GM18519 (cell line): ENCODE measurements around the gene DXO.
"Not testable (repeated sequence)": the region's sequence is repeated elsewhere in the genome, so short reads cannot be mapped to it uniquely, and the experiment has no call there.

Experiments
- ATAC-seq: cut with Tn5 transposase; IDR thresholded peaks from one replicate; pipeline ENCODE4 v1.9.1; 2021; ENCODE audit warnings: mild to moderate bottlenecking, moderate library complexity; ENCODE audit not compliant: unreplicated experiment, low FRiP score

Gene DXO

DNA sequence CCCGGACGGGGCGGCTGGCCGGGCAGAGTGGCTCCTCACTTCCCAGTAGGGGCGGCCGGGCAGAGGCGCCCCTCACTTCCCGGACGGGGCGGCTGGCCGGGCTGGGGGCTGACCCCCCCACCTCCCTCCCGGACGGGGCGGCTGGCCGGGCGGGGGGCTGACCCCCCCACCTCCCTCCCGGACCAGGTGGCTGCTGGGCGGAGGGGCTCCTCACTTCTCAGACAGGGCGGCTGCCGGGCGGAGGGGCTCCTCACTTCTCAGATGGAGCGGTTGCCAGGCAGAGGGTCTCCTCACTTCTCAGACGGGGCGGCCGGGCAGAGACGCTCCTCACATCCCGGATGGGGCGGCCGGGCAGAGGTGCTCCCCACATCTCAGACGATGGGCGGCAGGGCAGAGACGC is 39.8 kb downstream of the DXO start:
- ATAC-seq, result not testable (repeated sequence)

DNA sequence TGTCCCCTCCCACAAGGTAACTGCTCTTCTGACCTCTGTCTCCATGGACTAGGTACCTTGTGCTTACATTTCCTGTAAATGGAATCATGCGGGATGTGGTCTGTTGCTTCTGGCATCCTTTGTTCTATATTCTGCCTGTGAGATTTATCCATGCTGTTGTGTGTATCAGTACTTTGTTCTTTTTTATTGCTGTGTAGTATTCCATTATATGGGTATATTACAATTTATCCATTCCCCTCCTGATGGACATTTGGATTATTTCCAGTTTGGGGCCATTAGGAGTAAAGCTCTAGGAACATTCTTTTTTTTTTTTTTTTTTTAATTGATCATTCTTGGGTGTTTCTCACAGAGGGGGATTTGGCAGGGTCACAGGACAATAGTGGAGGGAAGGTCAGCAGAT is 41.0 kb downstream of the DXO start:
- ATAC-seq, result no peak

DNA sequence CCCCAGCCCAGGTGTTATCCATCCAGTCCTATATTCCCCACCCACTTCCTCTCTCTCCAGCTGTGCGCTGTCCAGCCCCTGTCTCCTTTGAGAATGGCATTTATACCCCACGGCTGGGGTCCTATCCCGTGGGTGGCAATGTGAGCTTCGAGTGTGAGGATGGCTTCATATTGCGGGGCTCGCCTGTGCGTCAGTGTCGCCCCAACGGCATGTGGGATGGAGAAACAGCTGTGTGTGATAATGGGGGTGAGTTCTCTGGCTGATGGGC is 43.3 kb downstream of the DXO start:
- ATAC-seq, result no peak

DNA sequence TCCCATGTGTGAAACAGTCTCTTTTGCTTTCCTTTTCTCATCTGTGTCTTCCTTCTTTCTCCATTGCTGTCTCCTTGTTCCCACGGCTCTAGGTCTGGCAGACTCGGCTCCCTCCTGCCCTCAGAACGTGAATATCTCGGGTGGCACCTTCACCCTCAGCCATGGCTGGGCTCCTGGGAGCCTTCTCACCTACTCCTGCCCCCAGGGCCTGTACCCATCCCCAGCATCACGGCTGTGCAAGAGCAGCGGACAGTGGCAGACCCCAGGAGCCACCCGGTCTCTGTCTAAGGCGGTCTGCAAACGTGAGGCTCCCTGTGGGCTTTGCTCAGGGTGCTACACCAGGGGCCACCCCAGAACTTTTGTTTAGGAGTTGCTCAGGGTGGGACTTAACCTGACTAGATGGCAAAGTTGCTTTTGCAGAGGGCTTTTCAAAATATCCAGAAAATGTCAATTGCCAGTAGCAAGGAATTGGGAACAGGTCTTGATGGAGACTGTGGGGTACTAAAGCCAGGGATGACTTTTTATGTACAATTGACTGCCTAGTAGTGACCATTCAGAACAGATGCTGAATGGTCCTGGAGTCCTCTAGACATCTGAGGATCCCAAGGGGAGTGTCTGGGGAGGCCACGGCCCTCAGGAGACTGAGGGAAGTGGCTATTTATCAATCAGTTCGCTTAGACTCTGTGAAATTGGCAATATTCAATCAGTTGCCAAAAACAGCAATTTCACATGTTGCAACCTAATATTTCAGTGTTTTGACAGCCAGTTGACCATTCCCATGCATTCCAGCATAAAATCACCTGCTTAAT is 43.9 kb downstream of the DXO start:
- no peak for ATAC-seq

DNA sequence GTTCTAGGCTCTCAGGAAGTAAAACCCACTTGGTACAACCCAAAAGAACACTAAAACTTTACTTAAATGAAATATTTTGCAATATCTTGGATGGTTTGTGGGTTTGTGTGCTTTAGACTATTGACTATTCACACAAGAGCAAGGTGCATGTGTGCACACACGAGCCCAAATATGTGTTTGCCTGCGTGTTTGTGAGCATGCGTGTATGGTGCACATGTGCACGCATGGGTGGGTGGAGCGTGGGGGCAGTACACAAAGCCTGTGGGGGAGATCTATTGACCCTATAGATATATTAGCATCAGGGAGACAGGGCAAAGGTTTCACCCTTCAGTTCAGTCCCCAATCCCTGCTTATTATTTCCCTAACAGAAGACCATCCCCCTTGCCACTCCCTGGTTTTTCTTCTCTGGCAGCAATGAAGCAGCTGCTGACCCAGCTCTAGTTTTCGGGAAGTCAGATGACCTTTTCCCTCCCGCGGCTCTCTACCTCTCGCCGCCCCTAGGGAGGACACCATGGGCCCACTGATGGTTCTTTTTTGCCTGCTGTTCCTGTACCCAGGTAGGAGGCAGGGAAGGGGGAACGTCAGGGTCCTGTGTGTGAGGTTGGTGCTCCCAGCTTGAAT is 44.6 kb downstream of the DXO start, which contains the start of gene C2:
TSS of gene C2 (plus strand) at position 476 of the 621 bp plus-strand sequence. CDS start at position 512, 36 bp downstream.
- no peak for ATAC-seq

DNA sequence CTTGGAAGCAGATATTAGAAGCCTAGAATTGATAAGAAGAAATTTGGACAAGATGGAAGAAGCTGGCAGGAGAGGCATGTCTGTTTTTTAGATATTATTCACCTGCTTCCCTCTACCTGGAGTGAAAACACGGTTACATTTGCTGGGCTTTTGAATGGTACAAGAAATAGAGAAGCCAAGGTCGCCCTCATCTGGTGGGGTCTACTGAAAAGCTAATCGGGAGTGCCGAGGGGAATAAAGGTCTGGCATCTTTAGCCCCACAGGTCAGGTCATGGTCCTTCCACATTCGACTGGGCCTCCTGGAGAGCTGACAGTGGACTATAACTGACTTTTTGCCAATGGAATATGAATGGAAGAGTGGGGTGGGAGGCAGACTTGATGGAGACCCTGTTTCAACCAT is 49.0 kb downstream of the DXO start:
- no peak for ATAC-seq

DNA sequence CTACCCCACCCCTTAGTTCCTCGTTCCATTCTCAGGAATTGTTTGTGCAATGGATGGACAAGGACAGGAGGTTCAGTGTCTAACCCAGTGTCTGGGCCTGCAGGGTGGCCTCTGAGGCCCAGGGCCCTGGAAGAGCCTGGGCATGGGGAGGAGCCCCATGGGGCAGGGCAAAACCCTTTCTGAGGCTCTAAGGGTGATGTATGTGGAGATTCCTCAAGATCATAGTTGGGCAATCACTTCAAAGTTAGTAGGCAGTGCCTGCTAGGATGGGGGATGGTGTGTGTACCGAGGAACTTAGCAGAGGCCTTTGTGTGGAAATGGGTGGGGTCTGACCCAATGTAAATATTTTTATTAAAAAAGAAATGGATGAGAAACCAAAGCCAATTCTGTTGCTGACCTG is 51.1 kb downstream of the DXO start:
- ATAC-seq, result no peak
